Measurements from ENCODE around the gene EXOSC7.
A peak's percentile ranks its signal among the peaks of the same experiment; 100 is the strongest.

EXOSC7 gene

GRCh38 chr3:44976002-44976815 lies at the start of gene EXOSC7, which contains the start of gene ZDHHC3:
Gene EXOSC7, plus strand, starts transcription at chr3:44976244. Its CDS starts 34 bp downstream, at chr3:44976278.
Gene ZDHHC3, minus strand, starts transcription at chr3:44976174. Its CDS starts 16,738 bp downstream, at chr3:44959436.
- Histone ChIP-seq H3K4me1 (ENCODE audit: control insufficient read depth, low read depth, low read length) (peaks cover 12% of the 10 kb centered on the region), H3K27ac (ENCODE audit: low read length) (peak within 1 kb of the TSS; percentile 95), H3K4me3 (ENCODE audit: low read length) (peak within 1 kb of the TSS; percentile 98), H3K36me3 (ENCODE audit: control insufficient read depth, low read depth, low read length) (peaks cover under 1% of the 10 kb centered on the region), H3K27me3 (ENCODE audit: control insufficient read depth, insufficient read depth, low read length) (no peaks in the 10 kb centered on the region), H3K9ac (ENCODE audit: low read length) (peak within 1 kb of the TSS; percentile 98), H3K9me3 (ENCODE audit: control insufficient read depth, low read depth, low read length) (no peaks in the 10 kb centered on the region)

GRCh38 chr3:44926921-44927320 lies 49.1 kb upstream of the EXOSC7 start:
- no peaks in the 10 kb centered on the region for H3K9me3 ChIP-seq (ENCODE audit: control insufficient read depth, low read depth, low read length)
- no peaks in the 10 kb centered on the region for H3K27me3 ChIP-seq (ENCODE audit: control insufficient read depth, insufficient read depth, low read length)
- no peaks in the 10 kb centered on the region for H3K4me1 ChIP-seq (ENCODE audit: control insufficient read depth, low read depth, low read length)
- no peak overlapping the region for H3K9ac ChIP-seq (ENCODE audit: low read length)
- no peak overlapping the region for H3K4me3 ChIP-seq (ENCODE audit: low read length)
- H3K27ac ChIP-seq (ENCODE audit: low read length), result no peak overlapping the region
- H3K36me3 ChIP-seq (ENCODE audit: control insufficient read depth, low read depth, low read length), result peaks cover 23% of the 10 kb centered on the region

GRCh38 chr3:44927371-44927770 lies 48.7 kb upstream of the EXOSC7 start:
- no peak overlapping the region for H3K9ac ChIP-seq (ENCODE audit: low read length)
- no peaks in the 10 kb centered on the region for H3K27me3 ChIP-seq (ENCODE audit: control insufficient read depth, insufficient read depth, low read length)
- peaks cover 1% of the 10 kb centered on the region for H3K4me1 ChIP-seq (ENCODE audit: control insufficient read depth, low read depth, low read length)
- no peak overlapping the region for H3K27ac ChIP-seq (ENCODE audit: low read length)
- H3K36me3 ChIP-seq (ENCODE audit: control insufficient read depth, low read depth, low read length), result peaks cover 23% of the 10 kb centered on the region
- H3K9me3 ChIP-seq (ENCODE audit: control insufficient read depth, low read depth, low read length), result no peaks in the 10 kb centered on the region
- H3K4me3 ChIP-seq (ENCODE audit: low read length), result no peak overlapping the region

- Histone ChIP-seq H3K9ac (ENCODE audit: low read length) (no peak overlapping the region), H3K36me3 (ENCODE audit: control insufficient read depth, low read depth, low read length) (peaks cover 28% of the 10 kb centered on the region)
Measured at GRCh38 chr3:44929782-44930181, 46.3 kb upstream of the EXOSC7 start.

GRCh38 chr3:44930911-44931310 lies 45.1 kb upstream of the EXOSC7 start:
- H3K27ac ChIP-seq (ENCODE audit: low read length), result no peak overlapping the region
- H3K4me1 ChIP-seq (ENCODE audit: control insufficient read depth, low read depth, low read length), result peaks cover 4% of the 10 kb centered on the region
- no peaks in the 10 kb centered on the region for H3K27me3 ChIP-seq (ENCODE audit: control insufficient read depth, insufficient read depth, low read length)
- H3K36me3 ChIP-seq (ENCODE audit: control insufficient read depth, low read depth, low read length), result peaks cover 24% of the 10 kb centered on the region
- no peaks in the 10 kb centered on the region for H3K9me3 ChIP-seq (ENCODE audit: control insufficient read depth, low read depth, low read length)
- H3K9ac ChIP-seq (ENCODE audit: low read length), result no peak overlapping the region
- H3K4me3 ChIP-seq (ENCODE audit: low read length), result no peak overlapping the region

More at GRCh38 chr3:44929782-44930181, 46.3 kb upstream of the EXOSC7 start:
- Histone ChIP-seq H3K4me1 (ENCODE audit: control insufficient read depth, low read depth, low read length) (peaks cover 4% of the 10 kb centered on the region), H3K27me3 (ENCODE audit: control insufficient read depth, insufficient read depth, low read length) (no peaks in the 10 kb centered on the region), H3K4me3 (ENCODE audit: low read length) (no peak overlapping the region), H3K9me3 (ENCODE audit: control insufficient read depth, low read depth, low read length) (no peaks in the 10 kb centered on the region), H3K27ac (ENCODE audit: low read length) (no peak overlapping the region)

GRCh38 chr3:44931791-44932190 lies 44.3 kb upstream of the EXOSC7 start:
- Histone ChIP-seq H3K27me3 (ENCODE audit: control insufficient read depth, insufficient read depth, low read length) (no peaks in the 10 kb centered on the region), H3K36me3 (ENCODE audit: control insufficient read depth, low read depth, low read length) (peaks cover 21% of the 10 kb centered on the region), H3K4me1 (ENCODE audit: control insufficient read depth, low read depth, low read length) (peaks cover 4% of the 10 kb centered on the region), H3K27ac (ENCODE audit: low read length) (no peak overlapping the region), H3K4me3 (ENCODE audit: low read length) (no peak overlapping the region), H3K9me3 (ENCODE audit: control insufficient read depth, low read depth, low read length) (no peaks in the 10 kb centered on the region), H3K9ac (ENCODE audit: low read length) (no peak overlapping the region)

- Histone ChIP-seq H3K27me3 (ENCODE audit: control insufficient read depth, insufficient read depth, low read length) (no peaks in the 10 kb centered on the region), H3K4me1 (ENCODE audit: control insufficient read depth, low read depth, low read length) (peaks cover 4% of the 10 kb centered on the region), H3K4me3 (ENCODE audit: low read length) (no peak overlapping the region), H3K27ac (ENCODE audit: low read length) (no peak overlapping the region), H3K9me3 (ENCODE audit: control insufficient read depth, low read depth, low read length) (no peaks in the 10 kb centered on the region), H3K9ac (ENCODE audit: low read length) (no peak overlapping the region), H3K36me3 (ENCODE audit: control insufficient read depth, low read depth, low read length) (peaks cover 21% of the 10 kb centered on the region)
Measured at GRCh38 chr3:44932271-44932670, 43.8 kb upstream of the EXOSC7 start.

GRCh38 chr3:44932986-44933944 lies 42.8 kb upstream of the EXOSC7 start:
- Histone ChIP-seq H3K9ac (ENCODE audit: low read length) (no peak overlapping the region), H3K27ac (ENCODE audit: low read length) (no peak overlapping the region), H3K36me3 (ENCODE audit: control insufficient read depth, low read depth, low read length) (peaks cover 21% of the 10 kb centered on the region), H3K9me3 (ENCODE audit: control insufficient read depth, low read depth, low read length) (no peaks in the 10 kb centered on the region), H3K27me3 (ENCODE audit: control insufficient read depth, insufficient read depth, low read length) (no peaks in the 10 kb centered on the region), H3K4me1 (ENCODE audit: control insufficient read depth, low read depth, low read length) (peaks cover 4% of the 10 kb centered on the region), H3K4me3 (ENCODE audit: low read length) (no peak overlapping the region)

- Histone ChIP-seq H3K27me3 (ENCODE audit: control insufficient read depth, insufficient read depth, low read length) (no peaks in the 10 kb centered on the region), H3K36me3 (ENCODE audit: control insufficient read depth, low read depth, low read length) (peaks cover 24% of the 10 kb centered on the region), H3K4me3 (ENCODE audit: low read length) (no peak overlapping the region), H3K4me1 (ENCODE audit: control insufficient read depth, low read depth, low read length) (no peaks in the 10 kb centered on the region), H3K9me3 (ENCODE audit: control insufficient read depth, low read depth, low read length) (no peaks in the 10 kb centered on the region), H3K9ac (ENCODE audit: low read length) (no peak overlapping the region), H3K27ac (ENCODE audit: low read length) (no peak overlapping the region)
Measured at GRCh38 chr3:44939581-44940036, 36.4 kb upstream of the EXOSC7 start.

GRCh38 chr3:44942202-44942921 lies 33.7 kb upstream of the EXOSC7 start:
- Histone ChIP-seq H3K27ac (ENCODE audit: low read length) (no peak overlapping the region), H3K4me1 (ENCODE audit: control insufficient read depth, low read depth, low read length) (no peaks in the 10 kb centered on the region), H3K27me3 (ENCODE audit: control insufficient read depth, insufficient read depth, low read length) (no peaks in the 10 kb centered on the region), H3K4me3 (ENCODE audit: low read length) (no peak overlapping the region), H3K36me3 (ENCODE audit: control insufficient read depth, low read depth, low read length) (peaks cover 26% of the 10 kb centered on the region), H3K9me3 (ENCODE audit: control insufficient read depth, low read depth, low read length) (no peaks in the 10 kb centered on the region), H3K9ac (ENCODE audit: low read length) (no peak overlapping the region)

GRCh38 chr3:44948239-44948638 lies 27.8 kb upstream of the EXOSC7 start:
- Histone ChIP-seq H3K9me3 (ENCODE audit: control insufficient read depth, low read depth, low read length) (no peaks in the 10 kb centered on the region), H3K27ac (ENCODE audit: low read length) (no peak overlapping the region), H3K9ac (ENCODE audit: low read length) (no peak overlapping the region), H3K27me3 (ENCODE audit: control insufficient read depth, insufficient read depth, low read length) (no peaks in the 10 kb centered on the region), H3K4me3 (ENCODE audit: low read length) (no peak overlapping the region), H3K36me3 (ENCODE audit: control insufficient read depth, low read depth, low read length) (peaks cover 3% of the 10 kb centered on the region), H3K4me1 (ENCODE audit: control insufficient read depth, low read depth, low read length) (peaks cover 8% of the 10 kb centered on the region)

Data from iPS-18a (cell line).